GM23338 (cell line): ENCODE data around the gene AVPR2. TPM values are rescaled to one million over a fixed set of nuclear protein-coding genes. Genes with fewer than 3 reads are reported as not detected.
A peak's percentile ranks its signal among the peaks of the same experiment; 100 is the strongest.

ENCODE experiments used
- ATAC-seq: fragments of 200-7000 bp; cut with Tn5 transposase; 3 replicates; pipeline ENCODE4 v1.9.1; 2020
- DNase-seq: peaks from one replicate; pipeline ENCODE4 v3.0.0-alpha.2; 2015; ENCODE audit warnings: low spot score
- H2AFZ ChIP-seq: fragments of 200-600 bp; sonication (generic); 2 replicates; pipeline ENCODE4 v1.8.0; 2016; ENCODE audit warnings: antibody characterized with exemption, mild to moderate bottlenecking, moderate library complexity
- H3F3A ChIP-seq: fragments of 200-600 bp; sonication (generic); replicated peaks from 2 replicates; pipeline ENCODE4 v1.8.0; 2017; ENCODE audit warnings: antibody characterized with exemption, mixed run types, low read depth
- H3K27ac ChIP-seq: fragments of 200-600 bp; sonication (generic); 2 replicates; pipeline ENCODE4 v1.6.1; 2016; ENCODE audit warnings: low read depth
- H3K27me3 ChIP-seq: fragments of 200-600 bp; sonication (generic); 2 replicates; pipeline ENCODE4 v1.8.0; 2016; ENCODE audit warnings: mild to moderate bottlenecking, mixed run types, moderate library complexity; ENCODE audit not compliant: insufficient read depth
- H3K36me3 ChIP-seq: fragments of 200-600 bp; sonication (generic); 2 replicates; pipeline ENCODE4 v1.8.0; 2016; ENCODE audit warnings: mild to moderate bottlenecking; ENCODE audit not compliant: insufficient read depth
- H3K4me1 ChIP-seq: fragments of 200-600 bp; sonication (generic); 2 replicates; pipeline ENCODE4 v1.8.0; 2016; ENCODE audit warnings: mild to moderate bottlenecking, moderate library complexity; ENCODE audit not compliant: insufficient read depth
- H3K4me2 ChIP-seq: fragments of 200-600 bp; sonication (generic); 2 replicates; pipeline ENCODE4 v1.7.1; 2017; ENCODE audit warnings: mixed run types
- H3K4me3 ChIP-seq: fragments of 200-600 bp; sonication (generic); 2 replicates; pipeline ENCODE4 v1.6.1; 2016; ENCODE audit warnings: mixed run types
- H3K79me2 ChIP-seq: fragments of 200-600 bp; sonication (generic); replicated peaks from 2 replicates; pipeline ENCODE4 v1.8.0; 2017; ENCODE audit warnings: mild to moderate bottlenecking; ENCODE audit not compliant: insufficient read depth
- H3K9me2 ChIP-seq: fragments of 200-600 bp; sonication (generic); 2 replicates; pipeline ENCODE4 v1.8.0; 2017; ENCODE audit not compliant: insufficient read depth
- H4K20me1 ChIP-seq: fragments of 200-600 bp; sonication (generic); replicated peaks from 2 replicates; pipeline ENCODE4 v1.8.0; 2017; ENCODE audit warnings: mild to moderate bottlenecking; ENCODE audit not compliant: insufficient read depth
- H3K27ac Mint-ChIP-seq: 2 replicates; pipeline ENCODE4 v1.8.0; 2020; ENCODE audit warnings: inconsistent platforms, mild to moderate bottlenecking, moderate library complexity, mixed read lengths
- H3K27me3 Mint-ChIP-seq: 3 replicates; pipeline ENCODE4 v1.8.0; 2022; ENCODE audit warnings: low read depth, mild to moderate bottlenecking, moderate library complexity, mixed read lengths, inconsistent platforms; ENCODE audit not compliant: insufficient read depth, poor library complexity
- H3K36me3 Mint-ChIP-seq: 3 replicates; pipeline ENCODE4 v1.8.0; 2021; ENCODE audit warnings: low read depth, mild to moderate bottlenecking, inconsistent platforms, moderate library complexity, mixed read lengths
- H3K4me1 Mint-ChIP-seq: 3 replicates; pipeline ENCODE4 v1.8.0; 2020; ENCODE audit warnings: mild to moderate bottlenecking, inconsistent platforms, mixed read lengths
- H3K4me3 Mint-ChIP-seq: 3 replicates; pipeline ENCODE4 v1.8.0; 2021; ENCODE audit warnings: moderate library complexity, mild to moderate bottlenecking, inconsistent platforms, mixed read lengths
- H3K9me3 Mint-ChIP-seq: 3 replicates; pipeline ENCODE4 v1.8.0; 2020; ENCODE audit warnings: moderate library complexity, mild to moderate bottlenecking, inconsistent platforms, mixed read lengths
- CREB1 ChIP-seq: fragments of 250-450 bp; sonication (Bioruptor Pico); IDR thresholded peaks from 2 replicates; pipeline ENCODE4 v1.5.0; 2020; ENCODE audit warnings: low read depth, mild to moderate bottlenecking, moderate library complexity
- EZH2 ChIP-seq: fragments of 200-600 bp; sonication (generic); IDR thresholded peaks from one replicate; pipeline ENCODE4 v1.8.0; 2017; ENCODE audit warnings: antibody characterized with exemption, mild to moderate bottlenecking, low read depth; ENCODE audit not compliant: unreplicated experiment
- JUNB ChIP-seq: IDR thresholded peaks from one replicate; pipeline ENCODE4 v1.6.1; 2016; ENCODE audit warnings: antibody characterized with exemption; ENCODE audit not compliant: unreplicated experiment
- POLR2AphosphoS5 ChIP-seq: IDR thresholded peaks from 2 replicates; pipeline ENCODE4 v1.6.1; 2016; ENCODE audit warnings: antibody characterized with exemption, low read depth
- STAT1 ChIP-seq: IDR thresholded peaks from one replicate; pipeline ENCODE4 v1.6.1; 2016; ENCODE audit warnings: antibody characterized with exemption; ENCODE audit not compliant: unreplicated experiment
- ZNF114 ChIP-seq: fragments of 250-450 bp; sonication (Bioruptor Pico); IDR thresholded peaks from 2 replicates; pipeline ENCODE4 v1.5.0; 2020; ENCODE audit warnings: mild to moderate bottlenecking, moderate library complexity
- polyA plus RNA-seq: library from polyadenylated mRNA; unstranded; fragments of >200 nt; fragmentation: Nextera tagmentation; extraction: Ambion mirVana; gene quantifications from 2 replicates; pipeline ENCODE4 v1.2.1, GENCODE V29; 2016
- total RNA-seq: library from RNA; depleted of rRNA; stranded (reverse); fragments of >200 nt; shearing (Covaris generic); gene quantifications from 2 replicates; pipeline ENCODE4 v1.2.3, GENCODE V29; 2014
- TF ChIP-seq, protein P1 (sequence below), 2 experiments: fragments of 200-600 bp in 1 of 2; sonication (generic) in 1 of 2; conservative IDR thresholded peaks; 2 replicates each; pipeline versions ENCODE4 v1.5.1 to v1.6.1; 2016 to 2017; ENCODE audit warnings: antibody characterized with exemption in 2 of 2, low read depth in 2 of 2, mild to moderate bottlenecking in 2 of 2, moderate library complexity in 1 of 2
- TF ChIP-seq, protein P2 (sequence below): IDR thresholded peaks from one replicate; pipeline ENCODE4 v1.6.1; 2018; ENCODE audit warnings: antibody characterized with exemption; ENCODE audit not compliant: unreplicated experiment
- TF ChIP-seq, protein P3 (sequence below): IDR thresholded peaks from 2 replicates; pipeline ENCODE4 v1.6.1; 2016; ENCODE audit warnings: antibody characterized with exemption

AVPR2 gene
- total and polyA plus RNA-seq, 2 experiments from 2014 or later: not detected

DNA sequence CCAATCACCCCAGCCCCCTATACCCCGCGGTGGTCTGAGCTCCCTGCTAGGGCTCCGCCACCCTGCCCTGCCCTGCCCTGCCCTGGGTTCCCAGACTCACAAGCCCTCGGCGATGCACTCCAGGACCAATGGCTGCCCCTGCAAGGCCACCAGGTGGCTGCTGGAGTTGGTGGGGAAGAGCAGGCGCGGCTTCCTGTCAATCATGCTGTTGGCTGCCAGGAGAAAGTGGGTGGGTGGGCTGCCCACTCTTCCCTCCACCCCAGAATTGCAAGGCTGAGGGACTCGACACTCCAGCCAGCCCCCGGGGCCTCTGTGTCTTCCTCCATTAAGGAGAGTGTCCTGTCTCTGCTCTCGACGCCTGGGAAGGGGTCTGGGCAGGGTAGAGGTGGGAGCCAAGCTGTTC, 34.2 kb upstream of the AVPR2 start (continued):
- TF ChIP-seq, protein P1, sequence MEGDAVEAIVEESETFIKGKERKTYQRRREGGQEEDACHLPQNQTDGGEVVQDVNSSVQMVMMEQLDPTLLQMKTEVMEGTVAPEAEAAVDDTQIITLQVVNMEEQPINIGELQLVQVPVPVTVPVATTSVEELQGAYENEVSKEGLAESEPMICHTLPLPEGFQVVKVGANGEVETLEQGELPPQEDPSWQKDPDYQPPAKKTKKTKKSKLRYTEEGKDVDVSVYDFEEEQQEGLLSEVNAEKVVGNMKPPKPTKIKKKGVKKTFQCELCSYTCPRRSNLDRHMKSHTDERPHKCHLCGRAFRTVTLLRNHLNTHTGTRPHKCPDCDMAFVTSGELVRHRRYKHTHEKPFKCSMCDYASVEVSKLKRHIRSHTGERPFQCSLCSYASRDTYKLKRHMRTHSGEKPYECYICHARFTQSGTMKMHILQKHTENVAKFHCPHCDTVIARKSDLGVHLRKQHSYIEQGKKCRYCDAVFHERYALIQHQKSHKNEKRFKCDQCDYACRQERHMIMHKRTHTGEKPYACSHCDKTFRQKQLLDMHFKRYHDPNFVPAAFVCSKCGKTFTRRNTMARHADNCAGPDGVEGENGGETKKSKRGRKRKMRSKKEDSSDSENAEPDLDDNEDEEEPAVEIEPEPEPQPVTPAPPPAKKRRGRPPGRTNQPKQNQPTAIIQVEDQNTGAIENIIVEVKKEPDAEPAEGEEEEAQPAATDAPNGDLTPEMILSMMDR (conservative IDR thresholded peaks at IDR 0.05; ENCODE audit: low read depth in 2 of 2): no peak
- TF ChIP-seq ZNF114 (no peak), EZH2 (no peak), CREB1 (no peak), POLR2AphosphoS5 (no peak), JUNB (no peak), STAT1 (no peak)
- TF ChIP-seq, protein P2, sequence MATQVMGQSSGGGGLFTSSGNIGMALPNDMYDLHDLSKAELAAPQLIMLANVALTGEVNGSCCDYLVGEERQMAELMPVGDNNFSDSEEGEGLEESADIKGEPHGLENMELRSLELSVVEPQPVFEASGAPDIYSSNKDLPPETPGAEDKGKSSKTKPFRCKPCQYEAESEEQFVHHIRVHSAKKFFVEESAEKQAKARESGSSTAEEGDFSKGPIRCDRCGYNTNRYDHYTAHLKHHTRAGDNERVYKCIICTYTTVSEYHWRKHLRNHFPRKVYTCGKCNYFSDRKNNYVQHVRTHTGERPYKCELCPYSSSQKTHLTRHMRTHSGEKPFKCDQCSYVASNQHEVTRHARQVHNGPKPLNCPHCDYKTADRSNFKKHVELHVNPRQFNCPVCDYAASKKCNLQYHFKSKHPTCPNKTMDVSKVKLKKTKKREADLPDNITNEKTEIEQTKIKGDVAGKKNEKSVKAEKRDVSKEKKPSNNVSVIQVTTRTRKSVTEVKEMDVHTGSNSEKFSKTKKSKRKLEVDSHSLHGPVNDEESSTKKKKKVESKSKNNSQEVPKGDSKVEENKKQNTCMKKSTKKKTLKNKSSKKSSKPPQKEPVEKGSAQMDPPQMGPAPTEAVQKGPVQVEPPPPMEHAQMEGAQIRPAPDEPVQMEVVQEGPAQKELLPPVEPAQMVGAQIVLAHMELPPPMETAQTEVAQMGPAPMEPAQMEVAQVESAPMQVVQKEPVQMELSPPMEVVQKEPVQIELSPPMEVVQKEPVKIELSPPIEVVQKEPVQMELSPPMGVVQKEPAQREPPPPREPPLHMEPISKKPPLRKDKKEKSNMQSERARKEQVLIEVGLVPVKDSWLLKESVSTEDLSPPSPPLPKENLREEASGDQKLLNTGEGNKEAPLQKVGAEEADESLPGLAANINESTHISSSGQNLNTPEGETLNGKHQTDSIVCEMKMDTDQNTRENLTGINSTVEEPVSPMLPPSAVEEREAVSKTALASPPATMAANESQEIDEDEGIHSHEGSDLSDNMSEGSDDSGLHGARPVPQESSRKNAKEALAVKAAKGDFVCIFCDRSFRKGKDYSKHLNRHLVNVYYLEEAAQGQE: no peak
- TF ChIP-seq, protein P3, sequence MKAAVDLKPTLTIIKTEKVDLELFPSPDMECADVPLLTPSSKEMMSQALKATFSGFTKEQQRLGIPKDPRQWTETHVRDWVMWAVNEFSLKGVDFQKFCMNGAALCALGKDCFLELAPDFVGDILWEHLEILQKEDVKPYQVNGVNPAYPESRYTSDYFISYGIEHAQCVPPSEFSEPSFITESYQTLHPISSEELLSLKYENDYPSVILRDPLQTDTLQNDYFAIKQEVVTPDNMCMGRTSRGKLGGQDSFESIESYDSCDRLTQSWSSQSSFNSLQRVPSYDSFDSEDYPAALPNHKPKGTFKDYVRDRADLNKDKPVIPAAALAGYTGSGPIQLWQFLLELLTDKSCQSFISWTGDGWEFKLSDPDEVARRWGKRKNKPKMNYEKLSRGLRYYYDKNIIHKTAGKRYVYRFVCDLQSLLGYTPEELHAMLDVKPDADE: no peak

DNA sequence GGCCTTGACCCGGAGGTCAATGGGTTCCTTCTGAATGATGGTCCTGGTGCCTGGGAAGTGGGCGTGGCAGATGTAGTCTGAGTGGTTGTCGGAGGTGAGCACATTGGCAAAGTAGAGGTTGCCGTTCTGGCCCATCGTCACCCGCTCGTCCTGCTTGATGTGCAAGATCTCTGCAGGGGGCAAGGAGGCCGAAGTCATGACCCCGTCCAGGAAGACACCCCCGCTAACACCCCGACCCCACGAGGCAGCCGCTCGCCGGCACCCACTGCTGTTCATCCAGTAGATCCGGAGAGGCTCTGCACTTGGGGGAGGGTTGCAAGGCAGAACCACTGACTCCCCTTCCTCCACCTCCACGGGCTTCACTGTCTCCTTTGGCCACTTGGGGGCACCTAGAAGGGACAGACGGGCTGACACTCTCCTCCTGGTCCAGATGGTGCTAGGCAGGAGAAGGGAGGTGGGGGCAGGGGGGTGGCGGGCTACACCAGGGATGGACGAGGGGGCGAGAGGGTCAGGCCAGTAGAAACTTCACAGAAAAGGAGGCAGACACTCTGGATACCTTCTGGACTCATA, 33.6 kb upstream of the AVPR2 start:
- no peaks in the 10 kb centered on the region; the same call in 2 of the 3 replicates for H3K9me3 Mint-ChIP-seq
- Histone ChIP-seq H3K36me3 (no peaks in the 10 kb centered on the region), H3K4me2 (no peak overlapping the region), H3K4me1 (peaks cover 5% of the 10 kb centered on the region; the same call in 1 of the 2 replicates), H3K27me3 (no peaks in the 10 kb centered on the region), H3F3A (no peaks in the 10 kb centered on the region), H4K20me1 (no peaks in the 10 kb centered on the region), H3K9me2 (no peaks in the 10 kb centered on the region), H2AFZ (no peak overlapping the region), H3K27ac (no peak overlapping the region), H3K4me3 (no peak overlapping the region), H3K79me2 (no peaks in the 10 kb centered on the region)
- DNase-seq: no peak
- H3K4me3 Mint-ChIP-seq: no peak overlapping the region
- peaks cover 21% of the 10 kb centered on the region for H3K36me3 Mint-ChIP-seq
- no peak for TF ChIP-seq CREB1
- TF ChIP-seq, protein P1 (conservative IDR thresholded peaks at IDR 0.05; ENCODE audit: low read depth in 2 of 2): peak in 1 of 2 experiments; percentile 43; a peak in 2 of 4 replicates
- peak; percentile 17 for ATAC-seq
- no peak overlapping the region for H3K27ac Mint-ChIP-seq
- peaks cover 3% of the 10 kb centered on the region for H3K27me3 Mint-ChIP-seq
- H3K4me1 Mint-ChIP-seq: peaks cover 34% of the 10 kb centered on the region
